T-helper 2 cell treated with Interferon-gamma antibody and Interleukin-4, amounts not matched to agents 100 ng/mL and 5 ng/mL, for 36 hours (primary cell): ENCODE measurements around the gene FGD3. TPM values are rescaled to one million over a fixed set of nuclear protein-coding genes. Genes with fewer than 3 reads are reported as not detected.

Experiments used
- intact Hi-C: fragments of 100-400 bp; cut with micrococcal nuclease; formaldehyde crosslinking; loops from one replicate; pipeline ENCODE4 v1.15.1; 2023
- total RNA-seq: library from RNA; stranded (reverse); gene quantifications from 2 replicates; pipeline ENCODE4 v1.2.3, GENCODE V29; 2022

Gene FGD3
- total RNA-seq, 1 donor from 2014 or later = 106 TPM

DNA sequence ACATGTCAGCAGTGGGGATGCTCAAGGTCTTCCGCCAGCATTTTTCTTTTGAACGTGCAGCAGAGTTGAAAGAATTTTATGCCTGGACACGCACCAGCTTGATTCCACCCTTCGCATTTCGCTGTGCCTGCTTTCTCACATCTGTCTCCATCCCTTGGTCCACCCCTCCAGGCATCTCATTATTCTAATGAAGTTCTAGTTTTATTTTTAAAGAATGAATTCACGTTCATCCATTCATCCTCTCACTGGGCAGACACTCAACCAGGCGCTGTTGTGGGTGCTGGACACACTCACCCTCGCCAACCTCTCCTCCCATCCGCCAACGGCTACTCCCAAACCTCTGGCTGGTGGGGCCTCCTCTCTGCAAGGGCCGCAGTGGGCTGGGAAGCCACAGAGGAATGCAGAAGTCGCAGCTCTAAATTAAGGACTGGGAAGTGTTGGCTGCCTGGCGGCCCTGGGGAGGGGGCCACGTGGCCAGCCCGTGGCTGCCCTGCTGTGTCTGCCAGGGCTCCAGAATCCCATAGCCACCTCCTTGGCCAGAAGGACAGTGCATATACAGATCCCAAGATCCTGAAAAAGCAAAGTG, 117.9 kb downstream of the FGD3 start:
- intact Hi-C loops = loop anchor here (2.0 to 10.0 kb wide), 3 partner anchors 60 to 100 kb away; partner anchors contain the start of gene NINJ1

DNA sequence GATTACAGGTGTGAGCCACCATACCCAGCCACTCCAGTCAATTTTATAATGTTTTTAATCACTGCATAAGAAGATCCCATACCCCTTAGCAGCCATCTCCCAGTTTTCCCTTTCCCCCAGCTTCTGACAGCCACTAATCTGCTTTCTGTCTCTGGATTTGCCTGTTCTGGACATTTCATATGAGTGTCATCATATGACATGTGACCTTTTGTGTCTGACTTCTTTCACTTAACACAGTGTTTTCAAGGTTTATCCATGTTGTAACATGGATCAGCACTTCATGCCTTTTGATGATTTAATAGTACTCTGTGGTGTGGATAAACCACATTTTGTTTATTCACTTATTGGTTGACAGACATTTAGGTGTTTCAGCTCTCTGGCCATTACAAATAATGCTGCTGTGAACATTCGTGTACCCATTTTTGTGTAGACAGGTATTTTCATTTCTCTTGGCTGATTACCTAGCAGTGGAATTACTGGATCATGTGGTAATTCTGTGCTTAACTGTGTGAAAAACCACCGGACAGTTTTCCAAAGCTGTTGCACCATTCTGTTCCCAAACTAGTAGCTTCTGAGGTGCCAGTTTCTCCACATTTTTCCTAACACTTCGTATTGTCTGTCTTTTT, 119.8 kb downstream of the FGD3 start:
- intact Hi-C loops = loop anchor here (10.0 kb wide), 1 partner anchor 62 kb away; no protein-coding TSS in a partner anchor

DNA sequence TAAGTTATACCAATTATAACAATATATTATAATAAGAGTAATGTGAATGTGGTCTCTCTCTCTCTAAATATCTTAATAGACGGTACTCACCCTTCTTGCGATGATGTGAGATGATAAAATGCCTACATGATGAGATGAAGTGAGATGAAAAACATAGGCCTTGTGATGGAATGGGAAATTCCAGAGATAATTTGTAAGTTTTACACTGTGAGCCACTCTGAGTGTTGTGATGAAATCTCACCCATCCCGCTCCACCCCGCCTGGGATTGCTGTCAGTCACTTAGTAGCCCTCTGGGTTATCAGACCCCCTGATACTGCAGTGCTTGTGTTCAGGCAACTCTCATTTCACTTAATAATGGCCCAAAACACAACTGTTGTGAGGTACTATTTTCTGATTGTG, 121.6 kb downstream of the FGD3 start:
- intact Hi-C loops = loop anchor here (10.0 kb wide), 1 partner anchor 64 kb away; no protein-coding TSS in a partner anchor

DNA sequence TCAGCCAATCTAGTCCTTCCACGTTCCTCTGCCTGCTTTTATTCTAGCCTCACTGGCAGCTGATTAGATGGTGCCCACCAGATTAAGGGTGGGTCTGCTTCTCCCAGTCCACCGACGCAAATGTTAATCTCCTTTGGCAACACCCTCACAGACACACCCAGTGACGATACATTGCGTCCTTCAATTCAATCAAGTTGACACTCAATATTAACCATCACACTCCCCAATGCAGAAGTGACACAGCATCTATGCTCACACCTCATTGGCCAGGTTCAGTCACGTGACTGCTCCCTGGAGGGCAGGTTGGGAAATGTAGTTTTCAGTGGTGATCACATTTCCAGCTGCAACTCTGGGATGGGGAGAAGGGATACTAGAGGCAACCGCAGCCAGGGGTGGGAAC, 124.1 kb downstream of the FGD3 start:
- intact Hi-C loops = no loop called here

DNA sequence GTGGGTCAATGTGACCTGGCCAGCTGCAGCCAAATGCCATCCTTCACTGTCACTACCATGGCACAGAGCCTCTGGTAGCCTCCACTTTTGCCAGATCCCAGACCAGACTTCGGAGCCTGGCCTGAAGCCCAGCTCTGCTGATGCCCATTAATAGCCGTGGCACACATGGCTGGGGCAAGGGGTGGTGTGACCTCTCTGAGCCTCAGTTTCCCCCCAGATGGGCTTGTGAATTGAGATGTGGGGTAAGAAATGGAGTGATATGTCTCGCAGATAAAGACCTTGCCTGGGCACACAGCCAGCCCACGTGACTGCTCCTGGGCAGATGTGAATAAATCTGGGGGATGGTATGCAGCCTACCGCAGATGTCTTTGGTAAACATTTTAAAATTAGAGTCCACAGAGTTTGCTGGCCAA, 125.1 kb downstream of the FGD3 start:
- intact Hi-C loops = no loop called here

DNA sequence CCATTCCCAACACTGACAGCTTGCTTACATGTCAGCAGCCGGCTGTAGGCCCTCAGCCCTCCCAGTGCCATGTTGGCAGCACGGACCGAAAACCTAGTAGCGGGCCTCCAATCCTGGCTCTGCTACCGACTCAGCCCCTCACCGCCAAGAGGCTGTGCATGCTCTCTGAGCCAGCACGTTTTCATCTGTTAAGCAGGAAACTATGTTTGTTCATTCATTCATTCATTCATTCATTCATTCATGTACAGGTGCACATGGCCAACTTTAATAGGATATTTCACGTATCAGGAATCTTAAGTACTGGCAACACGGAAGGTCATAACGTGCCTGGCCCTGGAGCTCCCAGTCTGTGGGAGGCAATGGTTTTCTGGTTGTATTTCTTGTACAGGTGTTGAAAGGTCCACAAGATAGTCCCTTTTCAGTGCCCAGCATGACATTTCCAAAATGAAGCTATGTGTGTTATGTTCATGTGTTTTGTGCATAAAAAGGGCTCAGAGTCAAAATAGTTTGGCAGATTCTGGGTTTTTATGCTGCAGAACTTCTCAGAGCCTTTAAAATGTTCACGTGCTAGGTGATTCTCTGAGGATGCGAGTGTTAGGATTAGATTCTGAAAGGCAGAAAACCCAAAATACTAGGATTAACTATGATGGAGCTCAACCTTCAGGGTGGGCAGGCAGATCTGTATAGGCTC, 128.9 kb downstream of the FGD3 start:
- intact Hi-C loops = no loop called here

DNA sequence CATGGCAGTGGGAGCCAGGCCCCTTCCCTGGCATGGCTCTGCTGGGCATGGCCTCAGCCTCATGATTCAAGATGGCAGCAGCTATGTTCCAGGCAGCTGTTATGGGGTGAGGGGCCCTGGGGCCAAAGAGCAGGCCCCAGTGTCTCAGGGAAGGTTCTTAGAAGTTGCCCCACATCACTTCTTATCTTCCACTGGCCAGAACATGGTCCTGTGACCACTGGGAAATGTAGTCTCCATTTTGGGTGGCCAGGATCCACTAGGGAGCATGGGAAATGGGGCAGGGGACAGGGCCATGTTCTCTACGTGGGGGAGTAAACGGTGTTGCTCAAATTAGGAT, 129.4 kb downstream of the FGD3 start:
- intact Hi-C loops = no loop called here

DNA sequence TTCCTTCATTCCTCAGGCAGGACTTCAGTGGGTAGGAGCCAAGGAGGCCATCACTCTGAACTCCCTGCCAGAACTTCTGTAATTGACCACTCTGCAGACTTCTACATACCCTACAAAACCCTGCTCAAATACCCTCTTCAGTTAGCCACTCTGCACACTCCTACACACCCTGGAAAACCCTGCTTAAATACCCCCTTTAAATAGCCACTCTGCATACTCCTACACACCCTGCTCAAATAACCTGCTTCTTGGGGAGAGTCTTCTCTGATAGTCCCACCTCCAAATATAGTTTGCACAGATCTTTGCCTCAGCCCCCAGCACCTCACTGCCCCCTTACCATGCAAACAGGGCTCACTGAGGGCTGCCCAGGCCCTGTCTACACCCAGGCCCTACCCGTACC, 130.0 kb downstream of the FGD3 start:
- intact Hi-C loops = no loop called here

DNA sequence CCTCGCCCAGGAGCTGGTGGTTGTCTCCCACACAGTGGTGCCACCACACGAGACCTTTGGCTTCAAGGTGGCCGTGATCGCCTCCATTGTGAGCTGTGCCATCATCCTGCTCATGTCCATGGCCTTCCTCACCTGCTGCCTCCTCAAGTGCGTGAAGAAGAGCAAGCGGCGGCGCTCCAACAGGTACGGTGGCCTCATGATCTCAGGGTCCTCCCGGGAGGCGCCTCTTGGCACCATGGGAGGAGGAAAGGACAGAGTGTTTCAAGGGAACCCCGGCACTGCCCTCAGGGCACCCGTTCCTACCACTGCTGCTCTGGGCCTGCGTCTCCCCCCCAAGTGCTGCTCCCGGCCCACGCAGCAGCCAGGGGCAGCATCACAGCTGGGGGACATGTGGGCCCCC, 130.5 kb downstream of the FGD3 start:
- intact Hi-C loops = no loop called here

DNA sequence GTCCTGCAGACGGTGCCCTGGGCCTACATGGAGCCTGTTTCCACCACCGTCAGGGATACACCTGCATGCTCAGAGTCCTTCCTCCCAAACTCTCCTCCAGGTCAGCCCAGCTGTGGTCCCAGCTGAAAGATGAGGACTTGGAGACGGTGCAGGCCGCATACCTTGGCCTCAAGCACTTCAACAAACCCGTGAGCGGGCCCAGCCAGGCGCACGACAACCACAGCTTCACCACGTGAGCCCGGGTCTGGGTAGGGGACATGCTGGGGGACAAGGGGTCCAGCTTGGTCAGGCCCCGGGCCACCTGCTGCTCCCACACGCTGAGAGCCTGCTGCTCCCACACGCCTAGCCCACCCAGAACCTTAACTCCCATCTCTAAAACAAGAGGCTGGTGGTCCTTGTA, 132.0 kb downstream of the FGD3 start:
- intact Hi-C loops = no loop called here

DNA sequence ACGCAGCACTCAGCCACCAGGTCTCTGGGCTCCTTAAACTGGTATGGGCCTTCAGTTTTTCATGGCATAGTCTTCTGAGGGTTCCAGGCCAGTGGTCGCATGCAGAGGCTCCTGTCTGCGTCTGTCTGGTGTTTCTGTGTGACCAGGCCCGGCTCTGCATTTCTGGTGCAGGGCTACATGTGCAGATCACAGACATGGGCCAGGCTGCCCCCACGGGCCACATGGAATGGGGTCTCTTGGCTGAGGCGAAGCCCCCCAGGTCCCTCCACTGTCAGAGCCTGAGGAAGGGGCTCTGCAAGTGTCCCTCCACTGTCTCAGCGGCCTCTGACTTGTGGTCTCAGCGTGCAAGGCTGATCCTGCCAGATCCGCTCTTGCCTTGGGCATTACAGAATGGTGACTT, 133.1 kb downstream of the FGD3 start:
- intact Hi-C loops = no loop called here

DNA sequence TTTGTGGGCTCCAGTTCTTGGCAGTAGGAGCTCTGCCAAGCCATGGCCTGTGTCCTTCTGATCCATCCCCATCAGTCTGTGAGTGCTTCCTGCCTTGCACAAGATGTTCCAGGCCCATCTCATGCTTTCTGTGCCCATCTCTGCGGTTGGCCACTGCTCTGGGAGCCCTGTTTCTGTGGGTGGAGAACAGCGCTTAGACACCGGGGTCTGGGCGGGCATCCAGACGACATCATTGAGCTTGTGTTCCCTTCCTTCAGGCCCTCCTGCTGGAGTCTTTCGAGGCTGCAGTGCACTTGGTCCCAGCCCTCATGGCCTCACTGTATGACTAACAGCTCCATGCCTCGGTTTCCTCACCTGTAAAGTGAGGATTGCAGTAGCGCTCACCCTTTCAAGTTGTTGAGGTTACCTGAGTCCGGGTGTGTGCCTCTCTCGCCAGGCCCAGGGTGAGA, 133.8 kb downstream of the FGD3 start:
- intact Hi-C loops = no loop called here

DNA sequence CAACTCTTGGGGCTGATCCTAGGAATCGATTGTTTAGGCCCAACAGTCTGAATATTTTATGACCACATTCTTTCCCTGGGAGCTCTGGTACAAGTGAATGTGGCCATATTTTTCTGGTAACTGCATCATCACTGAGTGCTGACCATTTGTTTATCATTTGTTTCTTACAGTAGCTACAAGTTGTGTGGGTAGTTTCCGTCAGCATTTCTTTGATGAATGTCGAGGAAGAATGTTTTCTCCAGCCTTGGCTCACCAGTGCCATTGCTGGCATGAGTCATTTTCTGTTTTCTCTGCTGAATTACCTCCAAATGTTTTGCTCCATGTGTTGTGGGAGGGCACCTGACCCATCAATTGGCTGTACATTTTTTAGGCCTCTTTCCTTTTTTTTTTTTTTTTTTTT, 134.6 kb downstream of the FGD3 start:
- intact Hi-C loops = no loop called here

DNA sequence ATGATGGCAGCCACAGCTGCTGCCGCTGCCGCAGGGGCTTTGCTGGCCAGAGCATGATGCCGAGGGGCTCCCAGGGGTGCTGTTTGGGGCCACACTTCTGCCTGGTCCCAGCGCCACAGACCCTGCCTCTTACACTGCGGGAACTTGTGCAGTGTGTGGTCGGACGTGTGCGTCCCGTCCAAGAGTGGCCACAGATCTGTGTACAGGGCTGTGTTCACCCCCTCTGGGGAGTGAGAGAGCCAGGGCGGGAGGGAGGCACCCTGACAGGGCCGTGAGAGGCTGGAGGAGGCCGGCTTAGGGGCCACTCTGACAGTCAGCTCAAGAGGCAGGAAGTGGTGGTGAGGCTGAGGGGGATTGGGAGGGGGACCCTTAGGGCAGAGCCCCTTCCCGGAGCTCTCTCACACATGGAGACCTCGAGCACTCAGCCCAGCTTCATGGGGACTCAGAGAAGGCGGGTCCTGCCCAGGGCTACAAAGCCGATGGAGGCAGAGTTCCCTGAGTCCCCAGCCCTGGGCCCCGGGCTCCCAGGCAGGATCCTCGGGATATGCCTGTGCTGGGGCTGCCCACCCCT, 135.6 kb downstream of the FGD3 start:
- intact Hi-C loops = loop anchor here (1.0 kb wide), 2 partner anchors 12 to 19 kb away; no protein-coding TSS in a partner anchor

DNA sequence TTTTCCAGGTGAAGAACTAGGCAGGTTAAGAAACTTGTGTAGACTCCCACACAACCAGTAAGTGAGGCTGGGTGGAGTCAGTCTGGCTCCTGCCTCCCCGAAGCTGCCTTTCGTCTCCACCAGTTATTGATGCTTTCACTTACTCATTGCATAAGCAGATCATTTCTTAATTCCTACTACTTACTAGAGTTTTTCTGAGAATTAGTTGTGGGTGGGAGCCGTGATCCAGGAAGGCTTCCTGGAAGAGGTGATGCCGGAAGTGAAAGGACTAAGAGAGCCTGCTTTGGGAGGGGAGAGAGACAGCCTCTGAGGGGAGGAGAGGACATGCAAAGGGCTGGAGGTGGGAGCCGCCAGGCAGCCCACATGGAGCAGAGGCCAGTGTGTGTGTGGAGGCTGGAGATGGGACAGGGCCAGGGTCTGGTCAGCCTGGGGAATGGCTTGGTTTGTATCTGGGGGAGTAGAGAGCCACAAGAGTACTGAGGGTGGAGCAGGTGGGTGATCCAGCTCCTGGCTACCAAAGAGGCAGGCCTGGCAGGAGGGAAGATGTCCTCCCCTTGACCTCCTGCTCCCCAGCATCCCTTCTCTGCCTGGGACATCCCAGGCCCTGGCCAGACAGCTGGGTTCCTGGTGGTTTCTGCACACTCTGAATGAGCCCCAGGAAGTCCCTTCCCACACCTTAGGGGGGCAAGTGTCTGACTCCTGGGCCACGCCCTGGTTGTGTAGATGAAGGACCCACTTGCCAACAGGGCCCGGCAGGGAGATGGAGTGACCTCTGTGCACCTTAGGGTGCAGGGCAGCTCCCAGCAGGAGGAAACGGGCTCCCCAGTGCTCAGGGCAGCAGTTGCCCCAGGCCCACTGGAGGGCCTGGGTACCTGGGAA, 136.5 kb downstream of the FGD3 start:
- intact Hi-C loops = loop anchor here (1.0 kb wide), 2 partner anchors 11 to 20 kb away; no protein-coding TSS in a partner anchor

DNA sequence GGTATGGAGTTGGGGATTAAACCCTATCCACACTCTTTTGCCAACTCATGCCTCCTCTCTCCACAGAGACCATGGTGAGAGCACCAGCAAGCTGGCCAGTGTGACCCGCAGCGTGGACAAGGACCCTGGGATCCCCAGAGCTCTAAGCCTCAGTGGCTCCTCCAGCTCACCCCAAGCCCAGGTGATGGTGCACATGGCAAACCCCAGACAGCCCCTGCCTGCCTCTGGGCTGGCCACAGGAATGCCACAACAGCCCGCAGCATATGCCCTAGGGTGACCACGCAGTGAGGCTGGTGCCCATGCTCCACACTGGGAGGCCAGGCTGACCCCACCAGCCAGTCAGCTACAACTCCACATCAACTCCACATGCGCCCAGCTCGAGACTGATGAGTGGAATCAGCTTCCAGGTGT, 137.2 kb downstream of the FGD3 start:
- intact Hi-C loops = no loop called here

DNA sequence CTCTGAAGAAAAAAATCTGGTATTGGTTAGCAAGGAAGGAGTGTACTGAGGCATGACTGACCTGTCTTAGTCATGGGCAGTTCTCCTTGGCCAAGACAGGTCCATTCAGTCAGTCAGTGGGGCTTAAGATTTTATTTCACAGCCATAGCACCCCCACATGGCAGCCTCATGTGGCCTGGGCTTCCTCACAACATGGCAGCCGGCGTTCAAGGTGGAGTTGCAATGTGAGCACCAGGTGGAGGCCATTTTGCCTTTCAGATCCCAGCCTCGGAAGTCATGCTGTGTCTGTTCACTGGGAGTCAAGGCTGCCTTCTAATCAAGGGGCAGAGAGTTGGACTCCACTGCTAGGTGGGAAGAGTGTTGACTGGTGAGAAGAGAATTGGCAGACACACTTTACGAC, 138.4 kb downstream of the FGD3 start:
- intact Hi-C loops = no loop called here
